Measurements from ENCODE around the gene IGFBP2.
A peak's percentile ranks its signal among the peaks of the same experiment; 100 is the strongest.
"Not testable (repeated sequence)": the region's sequence is repeated elsewhere in the genome, so short reads cannot be mapped to it uniquely, and the experiment has no call there.

Gene IGFBP2

GRCh38 chr2:216632952-216633615 is at the start of gene IGFBP2:
TSS of gene IGFBP2 (plus strand) at chr2:216633420. CDS start at chr2:216633524, 104 bp downstream.
- H3K27ac Mint-ChIP-seq, result no peak within 1 kb of the TSS
- H3K9me3 Mint-ChIP-seq, result no peaks in the 10 kb centered on the region
- peaks cover 88% of the 10 kb centered on the region for H3K27me3 Mint-ChIP-seq
- H3K4me1 Mint-ChIP-seq, result peaks cover 28% of the 10 kb centered on the region
- peak within 1 kb of the TSS; percentile 61 for H3K4me3 Mint-ChIP-seq
- ATAC-seq, result no peak
- no peaks in the 10 kb centered on the region for H3K36me3 Mint-ChIP-seq

- H3K4me3 Mint-ChIP-seq, result no peak overlapping the region
- no peaks in the 10 kb centered on the region for H3K4me1 Mint-ChIP-seq
- no peak for ATAC-seq
- peaks cover 39% of the 10 kb centered on the region for H3K27me3 Mint-ChIP-seq
- peaks cover 3% of the 10 kb centered on the region for H3K9me3 Mint-ChIP-seq
- H3K36me3 Mint-ChIP-seq, result no peaks in the 10 kb centered on the region
- no peak overlapping the region for H3K27ac Mint-ChIP-seq
Measured at GRCh38 chr2:216583606-216584005, 49.6 kb upstream of the IGFBP2 start.

GRCh38 chr2:216584112-216584511 is 49.1 kb upstream of the IGFBP2 start:
- peaks cover 39% of the 10 kb centered on the region for H3K27me3 Mint-ChIP-seq
- H3K9me3 Mint-ChIP-seq, result peaks cover 3% of the 10 kb centered on the region
- no peaks in the 10 kb centered on the region for H3K36me3 Mint-ChIP-seq
- no peak overlapping the region for H3K4me3 Mint-ChIP-seq
- H3K4me1 Mint-ChIP-seq, result no peaks in the 10 kb centered on the region
- no peak for ATAC-seq
- no peak overlapping the region for H3K27ac Mint-ChIP-seq

GRCh38 chr2:216585441-216585840 is 47.8 kb upstream of the IGFBP2 start:
- peaks cover 42% of the 10 kb centered on the region for H3K27me3 Mint-ChIP-seq
- no peak overlapping the region for H3K27ac Mint-ChIP-seq
- peaks cover 3% of the 10 kb centered on the region for H3K9me3 Mint-ChIP-seq
- no peaks in the 10 kb centered on the region for H3K4me1 Mint-ChIP-seq
- no peak for ATAC-seq
- no peak overlapping the region for H3K4me3 Mint-ChIP-seq
- no peaks in the 10 kb centered on the region for H3K36me3 Mint-ChIP-seq

- Mint-ChIP-seq H3K27me3 (peaks cover 28% of the 10 kb centered on the region), H3K4me1 (no peaks in the 10 kb centered on the region), H3K27ac (no peak overlapping the region), H3K9me3 (peaks cover 3% of the 10 kb centered on the region), H3K4me3 (no peak overlapping the region), H3K36me3 (no peaks in the 10 kb centered on the region)
- ATAC-seq, result no peak
Measured at GRCh38 chr2:216588861-216589710, 44.1 kb upstream of the IGFBP2 start.

- no peaks in the 10 kb centered on the region for H3K4me1 Mint-ChIP-seq
- no peak for ATAC-seq
- no peak overlapping the region for H3K27ac Mint-ChIP-seq
Measured at GRCh38 chr2:216589791-216590190, 43.4 kb upstream of the IGFBP2 start.

GRCh38 chr2:216590780-216591179 is 42.4 kb upstream of the IGFBP2 start:
- no peak overlapping the region for H3K4me3 Mint-ChIP-seq
- ATAC-seq, result no peak
- H3K36me3 Mint-ChIP-seq, result no peaks in the 10 kb centered on the region
- no peak overlapping the region for H3K27ac Mint-ChIP-seq
- H3K27me3 Mint-ChIP-seq, result peaks cover 16% of the 10 kb centered on the region
- no peaks in the 10 kb centered on the region for H3K9me3 Mint-ChIP-seq
- no peaks in the 10 kb centered on the region for H3K4me1 Mint-ChIP-seq

More at GRCh38 chr2:216589791-216590190, 43.4 kb upstream of the IGFBP2 start:
- no peaks in the 10 kb centered on the region for H3K36me3 Mint-ChIP-seq
- H3K27me3 Mint-ChIP-seq, result peaks cover 21% of the 10 kb centered on the region
- H3K9me3 Mint-ChIP-seq, result peaks cover 3% of the 10 kb centered on the region
- H3K4me3 Mint-ChIP-seq, result no peak overlapping the region

GRCh38 chr2:216591480-216591879 is 41.7 kb upstream of the IGFBP2 start:
- peaks cover 16% of the 10 kb centered on the region for H3K27me3 Mint-ChIP-seq
- H3K4me3 Mint-ChIP-seq, result no peak overlapping the region
- no peaks in the 10 kb centered on the region for H3K4me1 Mint-ChIP-seq
- no peak overlapping the region for H3K27ac Mint-ChIP-seq
- no peaks in the 10 kb centered on the region for H3K9me3 Mint-ChIP-seq
- no peaks in the 10 kb centered on the region for H3K36me3 Mint-ChIP-seq
- ATAC-seq, result no peak

GRCh38 chr2:216594081-216594480 is 39.1 kb upstream of the IGFBP2 start:
- no peak for ATAC-seq
- H3K4me1 Mint-ChIP-seq, result no peaks in the 10 kb centered on the region
- H3K27ac Mint-ChIP-seq, result no peak overlapping the region
- H3K4me3 Mint-ChIP-seq, result no peak overlapping the region
- H3K36me3 Mint-ChIP-seq, result no peaks in the 10 kb centered on the region
- H3K9me3 Mint-ChIP-seq, result no peaks in the 10 kb centered on the region
- H3K27me3 Mint-ChIP-seq, result peaks cover 11% of the 10 kb centered on the region

GRCh38 chr2:216596236-216596979 is 36.8 kb upstream of the IGFBP2 start:
- peaks cover 20% of the 10 kb centered on the region for H3K27me3 Mint-ChIP-seq
- no peaks in the 10 kb centered on the region for H3K36me3 Mint-ChIP-seq
- no peaks in the 10 kb centered on the region for H3K4me1 Mint-ChIP-seq
- ATAC-seq, result no peak
- H3K27ac Mint-ChIP-seq, result no peak overlapping the region
- H3K9me3 Mint-ChIP-seq, result no peaks in the 10 kb centered on the region
- H3K4me3 Mint-ChIP-seq, result no peak overlapping the region

- H3K4me1 Mint-ChIP-seq, result no peaks in the 10 kb centered on the region
- no peak overlapping the region for H3K4me3 Mint-ChIP-seq
- peaks cover 20% of the 10 kb centered on the region for H3K27me3 Mint-ChIP-seq
- no peaks in the 10 kb centered on the region for H3K36me3 Mint-ChIP-seq
- no peak overlapping the region for H3K27ac Mint-ChIP-seq
- ATAC-seq, result no peak
- H3K9me3 Mint-ChIP-seq, result no peaks in the 10 kb centered on the region
Measured at GRCh38 chr2:216596980-216597509, 36.2 kb upstream of the IGFBP2 start.

- H3K36me3 Mint-ChIP-seq, H3K4me1 Mint-ChIP-seq, H3K4me3 Mint-ChIP-seq, H3K9me3 Mint-ChIP-seq, H3K27ac Mint-ChIP-seq, ATAC-seq: not testable (repeated sequence)
- peaks cover 27% of the 10 kb centered on the region for H3K27me3 Mint-ChIP-seq
Measured at GRCh38 chr2:216597825-216598224, 35.4 kb upstream of the IGFBP2 start.

- Mint-ChIP-seq H3K4me1 (peaks cover 4% of the 10 kb centered on the region), H3K4me3 (no peak overlapping the region), H3K27me3 (peaks cover 37% of the 10 kb centered on the region), H3K36me3 (no peaks in the 10 kb centered on the region), H3K9me3 (no peaks in the 10 kb centered on the region), H3K27ac (no peak overlapping the region)
- no peak for ATAC-seq
Measured at GRCh38 chr2:216601632-216602409, 31.4 kb upstream of the IGFBP2 start.

- Mint-ChIP-seq H3K9me3 (no peaks in the 10 kb centered on the region), H3K4me1 (peaks cover 9% of the 10 kb centered on the region), H3K4me3 (no peak overlapping the region), H3K27ac (no peak overlapping the region), H3K27me3 (peaks cover 51% of the 10 kb centered on the region), H3K36me3 (no peaks in the 10 kb centered on the region)
- no peak for ATAC-seq
Measured at GRCh38 chr2:216603010-216603883, 30.0 kb upstream of the IGFBP2 start.
